Transverse colon (tissue), 4 donors: Measurements from ENCODE around the gene TEX19.

Source experiments
- POLR2A ChIP-seq: fragments of 450-650 bp; IDR thresholded peaks from one replicate; pipeline ENCODE4 v1.6.1; 2016; ENCODE audit warnings: antibody characterized with exemption, mild to moderate bottlenecking, moderate library complexity
- POLR2AphosphoS5 ChIP-seq, 3 donors: sonication (generic); formaldehyde crosslinking; IDR thresholded peaks; one replicate each; pipeline ENCODE4 v1.6.1; 2016; ENCODE audit warnings: antibody characterized with exemption in 3 of 3
- TF ChIP-seq, protein P1 (sequence below), 5 experiments: fragments of 200-600 bp in 3 of 5; fragments of 450-650 bp in 2 of 5; sonication (generic) in 3 of 5; IDR thresholded peaks; 1 replicate in 2 of 5; 2 replicates in 3 of 5; pipeline ENCODE4 v1.5.1; 2016 to 2017; ENCODE audit warnings: antibody characterized with exemption in 5 of 5, inconsistent platforms in 3 of 5, mild to moderate bottlenecking in 2 of 5, moderate library complexity in 1 of 5

DNA sequence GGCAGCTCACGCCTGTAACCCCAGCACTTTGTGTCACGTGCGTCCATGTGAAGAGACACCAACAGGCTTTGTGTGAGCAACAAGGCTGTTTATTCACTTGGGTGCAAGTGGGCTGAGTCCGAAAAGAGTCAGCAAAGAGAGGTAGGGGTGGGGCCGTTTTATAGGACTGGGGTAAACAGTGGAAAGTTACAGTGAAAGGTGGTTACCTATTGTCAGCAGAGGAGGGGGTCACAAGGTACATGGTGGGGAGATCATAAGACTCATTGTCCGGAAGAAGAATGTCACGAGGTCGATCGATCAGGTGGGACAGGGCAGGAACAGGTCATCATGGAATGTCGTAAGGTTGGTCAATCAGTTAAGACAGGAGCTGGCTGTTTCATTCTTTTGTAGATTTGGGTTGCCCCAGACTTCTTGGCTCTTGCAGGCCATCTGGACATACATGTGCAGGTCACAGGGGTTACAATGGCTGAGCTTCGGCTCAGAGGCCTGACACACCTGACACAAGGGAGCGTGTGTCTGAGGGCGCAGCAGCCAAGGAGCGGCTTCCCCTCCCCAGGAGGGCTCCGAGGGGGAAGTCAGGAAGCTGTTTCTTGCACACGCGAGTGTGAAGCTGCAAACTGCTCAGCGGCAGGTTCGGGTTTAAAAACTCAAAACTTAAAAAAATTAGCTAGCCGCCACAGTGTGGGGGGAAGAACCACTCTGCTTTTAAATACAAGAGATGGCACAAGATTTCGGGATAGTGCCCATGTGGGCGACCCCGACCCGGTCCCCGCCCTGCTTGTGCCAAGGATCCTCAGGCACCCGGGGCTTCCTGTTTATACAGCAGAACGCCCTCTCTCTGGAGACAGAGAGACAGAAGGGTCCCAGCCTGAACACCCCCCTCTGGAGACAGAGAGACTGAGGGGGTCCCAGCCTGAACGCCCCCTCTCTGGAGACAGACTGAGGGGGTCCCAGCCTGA lies 12.4 kb upstream of the TEX19 start:
- TF ChIP-seq, protein P1, sequence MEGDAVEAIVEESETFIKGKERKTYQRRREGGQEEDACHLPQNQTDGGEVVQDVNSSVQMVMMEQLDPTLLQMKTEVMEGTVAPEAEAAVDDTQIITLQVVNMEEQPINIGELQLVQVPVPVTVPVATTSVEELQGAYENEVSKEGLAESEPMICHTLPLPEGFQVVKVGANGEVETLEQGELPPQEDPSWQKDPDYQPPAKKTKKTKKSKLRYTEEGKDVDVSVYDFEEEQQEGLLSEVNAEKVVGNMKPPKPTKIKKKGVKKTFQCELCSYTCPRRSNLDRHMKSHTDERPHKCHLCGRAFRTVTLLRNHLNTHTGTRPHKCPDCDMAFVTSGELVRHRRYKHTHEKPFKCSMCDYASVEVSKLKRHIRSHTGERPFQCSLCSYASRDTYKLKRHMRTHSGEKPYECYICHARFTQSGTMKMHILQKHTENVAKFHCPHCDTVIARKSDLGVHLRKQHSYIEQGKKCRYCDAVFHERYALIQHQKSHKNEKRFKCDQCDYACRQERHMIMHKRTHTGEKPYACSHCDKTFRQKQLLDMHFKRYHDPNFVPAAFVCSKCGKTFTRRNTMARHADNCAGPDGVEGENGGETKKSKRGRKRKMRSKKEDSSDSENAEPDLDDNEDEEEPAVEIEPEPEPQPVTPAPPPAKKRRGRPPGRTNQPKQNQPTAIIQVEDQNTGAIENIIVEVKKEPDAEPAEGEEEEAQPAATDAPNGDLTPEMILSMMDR (IDR thresholded peaks at IDR 0.05): no peak
- TF ChIP-seq POLR2AphosphoS5 (IDR thresholded peaks at IDR 0.05) (no peak), POLR2A (no peak)
